ENCODE results near the gene GOLGA6A. TPM values are rescaled to one million over a fixed set of nuclear protein-coding genes. Genes with fewer than 3 reads are reported as not detected.
"Not testable (repeated sequence)": the region's sequence is repeated elsewhere in the genome, so short reads cannot be mapped to it uniquely, and the experiment has no call there.

Gene GOLGA6A
- total RNA-seq, 1 experiment from 2014 or later: not detected

- DNase-seq (ENCODE audit: low spot score); H3K27ac ChIP-seq (ENCODE audit: low read depth, low read length, poor library complexity, severe bottlenecking); H3K36me3 ChIP-seq (ENCODE audit: insufficient read depth, low read length, poor library complexity, severe bottlenecking); BruUV-seq (replicated peaks); H3K27me3 ChIP-seq (replicated peaks; ENCODE audit: insufficient read depth, low read depth, low read length, poor library complexity); H3K4me3 ChIP-seq (ENCODE audit: low read depth, low read length, poor library complexity, severe bottlenecking); H3K4me1 ChIP-seq (ENCODE audit: insufficient read depth, low read length, poor library complexity, severe bottlenecking); intact Hi-C loops (cut with micrococcal nuclease; ENCODE audit: unreplicated experiment); H3K9me3 ChIP-seq (ENCODE audit: low read depth, low read length, poor library complexity, severe bottlenecking): not testable (repeated sequence)
- ChIA-PET CTCF (interaction anchor here (0.6 to 0.9 kb wide), 2 partner anchors 106 to 266 kb away, joined by 6 to 9 read pairs; no protein-coding TSS in a partner anchor), POLR2A (ENCODE audit: low non-redundant PET) (interaction anchor here (0.6 kb wide), 1 partner anchor 62 kb away, joined by 3 read pairs; the partner anchor contains the start of gene PML)
Measured at GRCh38 chr15:74056330-74056729, 26.0 kb downstream of the GOLGA6A start.

- ChIA-PET POLR2A (ENCODE audit: low non-redundant PET) (interaction anchor here (0.6 kb wide), 1 partner anchor 61 kb away, joined by 3 read pairs; the partner anchor contains the start of gene PML), CTCF (interaction anchor here (0.6 to 0.9 kb wide), 5 partner anchors 15 to 266 kb away, joined by 4 to 10 read pairs (median 6); no protein-coding TSS in a partner anchor)
- Histone ChIP-seq H3K27ac (ENCODE audit: low read depth, low read length, poor library complexity, severe bottlenecking) (no peak overlapping the region), H3K4me1 (ENCODE audit: insufficient read depth, low read length, poor library complexity, severe bottlenecking) (no peaks in the 10 kb centered on the region), H3K36me3 (ENCODE audit: insufficient read depth, low read length, poor library complexity, severe bottlenecking) (no peaks in the 10 kb centered on the region), H3K9me3 (ENCODE audit: low read depth, low read length, poor library complexity, severe bottlenecking) (no peaks in the 10 kb centered on the region), H3K4me3 (ENCODE audit: low read depth, low read length, poor library complexity, severe bottlenecking) (no peak overlapping the region), H3K27me3 (replicated peaks; ENCODE audit: insufficient read depth, low read depth, low read length, poor library complexity) (no peaks in the 10 kb centered on the region)
- intact Hi-C loops (cut with micrococcal nuclease; ENCODE audit: unreplicated experiment): loop anchor here (2.0 kb wide), 1 partner anchor 267 kb away; no protein-coding TSS in a partner anchor
- TF ChIP-seq EZH2 (IDR thresholded peaks at IDR 0.05; ENCODE audit: borderline replicate concordance, low read depth, low read length, poor library complexity, severe bottlenecking): no peak
- TF ChIP-seq CTCF (conservative IDR thresholded peaks at IDR 0.05; ENCODE audit: low read depth, low read length): no peak
- BruUV-seq (replicated peaks): no TSS peak
- no peak for DNase-seq (ENCODE audit: low spot score)
Measured at GRCh38 chr15:74055804-74056203, 26.5 kb downstream of the GOLGA6A start.

- Histone ChIP-seq H3K9me3 (ENCODE audit: low read depth, low read length, poor library complexity, severe bottlenecking) (no peaks in the 10 kb centered on the region), H3K27me3 (replicated peaks; ENCODE audit: insufficient read depth, low read depth, low read length, poor library complexity) (no peaks in the 10 kb centered on the region), H3K27ac (ENCODE audit: low read depth, low read length, poor library complexity, severe bottlenecking) (no peak overlapping the region), H3K36me3 (ENCODE audit: insufficient read depth, low read length, poor library complexity, severe bottlenecking) (no peaks in the 10 kb centered on the region), H3K4me3 (ENCODE audit: low read depth, low read length, poor library complexity, severe bottlenecking) (peak overlapping the region; percentile 17), H3K4me1 (ENCODE audit: insufficient read depth, low read length, poor library complexity, severe bottlenecking) (no peaks in the 10 kb centered on the region)
- DNase-seq (ENCODE audit: low spot score): peak; percentile 84
- ChIA-PET CTCF (interaction anchor here (0.6 to 2.2 kb wide), 14 partner anchors 14 to 559 kb away, joined by 3 to 20 read pairs (median 4); partner anchors contain the start of genes ISLR2 and PML), POLR2A (ENCODE audit: low non-redundant PET) (no interaction called here)
- intact Hi-C loops (cut with micrococcal nuclease; ENCODE audit: unreplicated experiment): loop anchor here (2.0 kb wide), 1 partner anchor 269 kb away; no protein-coding TSS in a partner anchor
- BruUV-seq (replicated peaks): no TSS peak
- TF ChIP-seq EZH2 (IDR thresholded peaks at IDR 0.05; ENCODE audit: borderline replicate concordance, low read depth, low read length, poor library complexity, severe bottlenecking): no peak
- peak; percentile 56 for TF ChIP-seq CTCF (conservative IDR thresholded peaks at IDR 0.05; ENCODE audit: low read depth, low read length)
Measured at GRCh38 chr15:74053941-74054529, 28.3 kb downstream of the GOLGA6A start.

All from A673 (cell line).